OCI-LY7 (cell line): Measurements from ENCODE around the gene KLC1. TPM values are rescaled to one million over a fixed set of nuclear protein-coding genes. Genes with fewer than 3 reads are reported as not detected.

Source experiments
- BruUV-seq: library from RNA; stranded (reverse); fragments of 400-500 nt; replicated peaks from 2 replicates; lab custom pipeline; 2021; lab: Mats Ljungman, UMichigan
- CTCF ChIA-PET: fragments of 300-600 bp; sonication (Branson Sonifier 250); formaldehyde crosslinking; loops from one replicate; lab custom pipeline; 2022; ENCODE audit warnings: antibody characterized with exemption; ENCODE audit not compliant: unreplicated experiment; lab: Charles Lee
- POLR2A ChIA-PET: fragments of 300-600 bp; sonication (Branson Sonifier 250); formaldehyde crosslinking; loops from one replicate; lab custom pipeline; 2022; ENCODE audit warnings: antibody characterized with exemption; lab: Charles Lee
- DNase-seq: peaks from one replicate; pipeline ENCODE4 v3.0.0-alpha.2; 2015; ENCODE audit warnings: low spot score
- H2AFZ ChIP-seq: fragments of 200-600 bp; sonication (generic), shearing (Covaris generic); 2 replicates; pipeline ENCODE4 v1.6.1; 2014; ENCODE audit warnings: mild to moderate bottlenecking, antibody characterized with exemption, low read length, moderate library complexity
- H3K27ac ChIP-seq: fragments of 200-600 bp; sonication (generic); 2 replicates; pipeline ENCODE4 v1.5.1; 2014; ENCODE audit warnings: mixed run types, low read depth, mild to moderate bottlenecking, moderate library complexity, low read length, inconsistent platforms; ENCODE audit not compliant: poor library complexity, severe bottlenecking
- H3K36me3 ChIP-seq: fragments of 200-600 bp; sonication (generic); 2 replicates; pipeline ENCODE4 v1.6.1; 2014; ENCODE audit warnings: mild to moderate bottlenecking, antibody characterized with exemption, low read length, moderate library complexity, mixed read lengths; ENCODE audit not compliant: insufficient read depth
- H3K4me1 ChIP-seq: fragments of 200-600 bp; sonication (generic); 2 replicates; pipeline ENCODE4 v1.5.1; 2014; ENCODE audit warnings: mild to moderate bottlenecking, low read length; ENCODE audit not compliant: insufficient read depth, poor library complexity, severe bottlenecking
- H3K4me2 ChIP-seq: fragments of 200-600 bp; sonication (generic); 2 replicates; pipeline ENCODE4 v1.6.1; 2014; ENCODE audit warnings: mild to moderate bottlenecking, low read length
- H3K4me3 ChIP-seq: fragments of 200-600 bp; sonication (generic); 2 replicates; pipeline ENCODE4 v1.5.1; 2014; ENCODE audit warnings: mild to moderate bottlenecking, low read depth, low read length; ENCODE audit not compliant: poor library complexity, severe bottlenecking
- H3K79me2 ChIP-seq: fragments of 200-600 bp; sonication (generic); 2 replicates; pipeline ENCODE4 v1.6.1; 2016; ENCODE audit warnings: low read depth, mild to moderate bottlenecking, low read length, moderate library complexity, mixed read lengths; ENCODE audit not compliant: insufficient read depth
- H3K9me2 ChIP-seq: fragments of 200-600 bp; sonication (generic); 2 replicates; pipeline ENCODE4 v1.6.1; 2016; ENCODE audit warnings: mild to moderate bottlenecking, low read length, mixed read lengths; ENCODE audit not compliant: insufficient read depth
- H3K9me3 ChIP-seq: fragments of 200-600 bp; sonication (generic); 2 replicates; pipeline ENCODE4 v1.6.1; 2014; ENCODE audit warnings: mild to moderate bottlenecking, mixed run types, low read length, mixed read lengths
- H4K20me1 ChIP-seq: fragments of 200-600 bp; sonication (generic); 2 replicates; pipeline ENCODE4 v1.6.1; 2014; ENCODE audit warnings: mild to moderate bottlenecking, antibody characterized with exemption, low read length, moderate library complexity, mixed read lengths; ENCODE audit not compliant: insufficient read depth
- CTCF ChIP-seq: fragments of 200-600 bp; sonication (generic); conservative IDR thresholded peaks from 2 replicates; pipeline ENCODE4 v1.5.1; 2014; ENCODE audit warnings: mild to moderate bottlenecking, antibody characterized with exemption, low read length, moderate library complexity, mixed read lengths
- EZH2phosphoT487 ChIP-seq: fragments of 200-600 bp; sonication (generic); IDR thresholded peaks from 2 replicates; pipeline ENCODE4 v1.6.1; 2018; ENCODE audit warnings: low read depth, borderline replicate concordance, mild to moderate bottlenecking, mixed run types, antibody characterized with exemption, low read length, moderate library complexity, mixed read lengths
- intact Hi-C: fragments of 100-400 bp; cut with micrococcal nuclease; formaldehyde crosslinking; loops from one replicate; pipeline ENCODE4 v1.10.0; 2022; ENCODE audit not compliant: unreplicated experiment
- total RNA-seq, 2 experiments: library from RNA; depleted of rRNA in 1 of 2; stranded (reverse); fragments of >200 nt in 1 of 2; shearing (Covaris generic) in 1 of 2; gene quantifications; 2 replicates each; pipeline ENCODE4 v1.2.3, GENCODE V29; 2014 to 2022

Gene KLC1
- total RNA-seq, 2 experiments from 2014 or later = 147 to 157 TPM

GRCh38 chr14:103685276-103686211 lies 56.5 kb downstream of the KLC1 start:
- no peak overlapping the region for H3K27ac ChIP-seq
- H3K9me2 ChIP-seq = no peaks in the 10 kb centered on the region
- TF ChIP-seq EZH2phosphoT487 = no peak
- no peak for TF ChIP-seq CTCF
- peaks cover 79% of the 10 kb centered on the region for H3K36me3 ChIP-seq
- no peaks in the 10 kb centered on the region for H3K9me3 ChIP-seq
- H2AFZ ChIP-seq = no peak overlapping the region
- peaks cover 23% of the 10 kb centered on the region for H3K4me1 ChIP-seq
- no peaks in the 10 kb centered on the region for H4K20me1 ChIP-seq
- CTCF ChIA-PET = no interaction called here
- POLR2A ChIA-PET = no interaction called here
- no TSS peak for BruUV-seq
- DNase-seq = no peak
- no peak overlapping the region for H3K4me2 ChIP-seq
- intact Hi-C loops = loop anchor here (5.0 kb wide), 1 partner anchor 123 kb away; the partner anchor contains the start of genes BAG5 and COA8
- no peak overlapping the region for H3K4me3 ChIP-seq
- peaks cover 4% of the 10 kb centered on the region; the same call in 1 of the 2 replicates for H3K79me2 ChIP-seq

GRCh38 chr14:103686831-103687485 lies 57.9 kb downstream of the KLC1 start:
- Histone ChIP-seq H3K4me1 (peaks cover 34% of the 10 kb centered on the region), H3K4me3 (no peak overlapping the region), H3K4me2 (no peak overlapping the region), H3K27ac (no peak overlapping the region), H3K36me3 (peaks cover 65% of the 10 kb centered on the region), H3K9me3 (no peaks in the 10 kb centered on the region), H3K79me2 (peaks cover 4% of the 10 kb centered on the region; the same call in 1 of the 2 replicates), H4K20me1 (no peaks in the 10 kb centered on the region), H3K9me2 (no peaks in the 10 kb centered on the region), H2AFZ (no peak overlapping the region)
- DNase-seq = no peak
- POLR2A ChIA-PET = interaction anchor here (0.8 kb wide), 1 partner anchor 119 kb away, joined by 4 read pairs; no protein-coding TSS in a partner anchor
- CTCF ChIA-PET = no interaction called here
- TF ChIP-seq CTCF (no peak), EZH2phosphoT487 (no peak)
- intact Hi-C loops = loop anchor here (5.0 kb wide), 1 partner anchor 125 kb away; the partner anchor contains the start of genes BAG5 and COA8
- no TSS peak for BruUV-seq
